Thoracic aorta (tissue), 2 donors: Measurements from ENCODE around the gene ZC3H12C. TPM values are rescaled to one million over a fixed set of nuclear protein-coding genes. Genes with fewer than 3 reads are reported as not detected.

Experiments used
- ATAC-seq: fragments of 150-250 bp; one replicate; pipeline ENCODE4 v1.8.0; 2017; ENCODE audit warnings: low read depth; ENCODE audit not compliant: insufficient number of reproducible peaks, low FRiP score
- DNase-seq: peaks from one replicate; pipeline ENCODE4 v3.0.0-alpha.2; 2020; ENCODE audit warnings: low spot score
- H3K27ac ChIP-seq, 2 donors: fragments of 200-600 bp; sonication (generic); 1 replicate in 1 of 2; 2 replicates in 1 of 2; pipeline ENCODE4 v1.5.1; 2016; ENCODE audit warnings: mild to moderate bottlenecking in 2 of 2, moderate library complexity in 2 of 2
- H3K27me3 ChIP-seq: fragments of 200-600 bp; sonication (generic); replicated peaks from 2 replicates; pipeline ENCODE4 v1.6.0; 2016; ENCODE audit warnings: mild to moderate bottlenecking; ENCODE audit not compliant: insufficient read depth
- H3K36me3 ChIP-seq: fragments of 200-600 bp; sonication (generic); one replicate; pipeline ENCODE4 v1.5.1; 2016
- H3K4me1 ChIP-seq, 2 donors: fragments of 200-600 bp; sonication (generic); 1 replicate in 1 of 2; 2 replicates in 1 of 2; pipeline versions ENCODE4 v1.5.1 to v1.6.0; 2016; ENCODE audit warnings: low read depth in 2 of 2, mild to moderate bottlenecking in 1 of 2; ENCODE audit not compliant: control insufficient read depth in 1 of 2
- H3K4me3 ChIP-seq: fragments of 200-600 bp; sonication (generic); 2 replicates; pipeline ENCODE4 v1.5.1; 2016; ENCODE audit warnings: mild to moderate bottlenecking
- H3K9me3 ChIP-seq: fragments of 200-600 bp; sonication (generic); 2 replicates; pipeline ENCODE4 v1.5.1; 2016
- CTCF ChIP-seq: fragments of 200-600 bp; sonication (generic); IDR thresholded peaks from one replicate; pipeline ENCODE4 v1.5.1; 2019; ENCODE audit warnings: antibody characterized with exemption
- total RNA-seq, 2 donors: library from RNA; depleted of rRNA; stranded (reverse); fragments of >200 nt; gene quantifications; one replicate each; pipeline versions ENCODE4 v1.1.0 to v1.2.3, GENCODE V29; 2016

Gene ZC3H12C
- 10 to 100 TPM; 13.6 to 13.7 TPM for total RNA-seq

- H3K36me3 ChIP-seq = no peaks in the 10 kb centered on the region
- H3K4me3 ChIP-seq = peak within 1 kb of the TSS; percentile 88
- H3K27ac ChIP-seq = peak within 1 kb of the TSS; percentile 92 to 96
- peaks cover 15 to 26% of the 10 kb centered on the region in 2 donors for H3K4me1 ChIP-seq
- H3K9me3 ChIP-seq = no peaks in the 10 kb centered on the region
- peak; percentile 60 for DNase-seq
- no peaks in the 10 kb centered on the region for H3K27me3 ChIP-seq
- TF ChIP-seq CTCF = peak; percentile 30
- ATAC-seq = peak; percentile 72
Measured at GRCh38 chr11:110092515-110093406, at the start of gene ZC3H12C. TSS of gene ZC3H12C (plus strand) at chr11:110093392. CDS start at chr11:110093412, 20 bp downstream.

DNA sequence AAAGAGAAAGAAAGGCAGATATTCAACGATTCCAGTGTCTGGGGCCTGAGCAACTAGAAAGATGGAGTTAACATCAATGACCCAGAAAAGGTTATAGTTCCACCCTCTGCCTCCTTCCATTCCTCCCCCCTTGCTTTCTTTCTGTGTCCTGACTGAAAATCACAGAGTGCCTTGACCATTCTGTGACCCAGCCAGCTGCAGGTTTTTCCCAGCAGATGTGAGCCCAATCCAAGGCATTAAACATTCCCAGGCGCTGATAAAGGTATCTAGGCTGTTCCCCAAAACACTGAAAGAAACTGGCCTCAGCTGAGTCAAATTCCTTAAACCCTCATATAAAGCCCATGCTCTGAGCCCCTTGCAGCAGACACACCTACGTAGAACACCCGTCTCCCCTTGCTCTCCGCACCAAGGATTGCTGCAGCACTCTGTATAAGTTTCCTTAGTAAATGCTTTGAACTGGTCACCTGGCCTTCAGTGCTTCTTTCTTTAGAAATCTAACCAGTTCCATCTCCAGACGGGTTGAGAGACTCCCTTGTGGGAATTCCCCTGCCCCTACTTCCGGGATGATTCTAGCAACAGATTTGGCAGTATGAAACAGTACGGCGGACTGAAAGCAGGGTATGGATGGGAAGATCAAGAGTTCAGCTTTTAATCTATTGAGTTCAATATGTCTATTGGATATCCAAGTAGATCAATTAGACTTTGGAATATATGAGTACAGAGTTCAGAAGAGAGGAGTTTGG is 48.8 kb upstream of the ZC3H12C start:
- no peaks in the 10 kb centered on the region for H3K4me1 ChIP-seq
- no peak overlapping the region for H3K4me3 ChIP-seq
- no peak for TF ChIP-seq CTCF
- ATAC-seq (no peak), DNase-seq (no peak)
- no peaks in the 10 kb centered on the region for H3K36me3 ChIP-seq
- no peak overlapping the region for H3K27ac ChIP-seq
- no peaks in the 10 kb centered on the region for H3K27me3 ChIP-seq
- no peaks in the 10 kb centered on the region for H3K9me3 ChIP-seq

DNA sequence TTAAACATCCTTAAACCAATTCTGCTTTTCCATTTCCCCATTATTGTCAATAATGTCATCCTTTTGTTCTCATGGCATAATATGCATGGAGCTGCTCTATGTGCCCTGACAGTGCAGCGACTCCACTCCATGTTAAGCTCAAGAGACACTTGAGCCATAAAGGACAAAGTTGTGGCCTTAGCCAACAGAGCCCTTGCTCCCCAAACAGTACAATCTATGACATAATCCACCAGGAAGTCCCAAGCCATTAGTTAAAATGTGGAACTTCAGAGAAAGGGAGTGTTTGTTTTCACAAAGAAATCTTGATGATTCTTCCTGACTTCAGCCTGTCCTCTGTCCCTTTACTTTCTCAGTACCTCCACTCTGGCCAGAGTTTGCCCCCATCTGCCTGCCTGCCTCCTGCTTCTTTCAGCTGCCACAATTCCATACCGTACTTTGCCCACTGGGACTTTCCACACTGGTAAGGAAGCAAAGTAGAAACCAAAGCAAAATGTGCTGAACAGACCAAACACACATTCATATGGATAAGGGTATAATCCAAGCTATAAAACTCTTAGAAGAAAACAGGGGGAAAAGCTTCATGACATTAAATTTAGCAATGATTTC is 46.3 kb upstream of the ZC3H12C start:
- no peaks in the 10 kb centered on the region for H3K36me3 ChIP-seq
- TF ChIP-seq CTCF = no peak
- ATAC-seq (no peak), DNase-seq (no peak)
- no peaks in the 10 kb centered on the region for H3K4me1 ChIP-seq
- H3K9me3 ChIP-seq = no peaks in the 10 kb centered on the region
- H3K4me3 ChIP-seq = no peak overlapping the region
- no peak overlapping the region for H3K27ac ChIP-seq
- H3K27me3 ChIP-seq = no peaks in the 10 kb centered on the region

GRCh38 chr11:110049501-110050200 is 43.5 kb upstream of the ZC3H12C start:
- Histone ChIP-seq H3K27ac (no peak overlapping the region), H3K36me3 (no peaks in the 10 kb centered on the region), H3K4me1 (no peaks in the 10 kb centered on the region), H3K9me3 (peaks cover 7% of the 10 kb centered on the region), H3K4me3 (no peak overlapping the region), H3K27me3 (no peaks in the 10 kb centered on the region)
- ATAC-seq (no peak), DNase-seq (no peak)
- no peak for TF ChIP-seq CTCF
